H1 (cell line): ENCODE measurements around the gene PDE6D.

Experiments used
- EP300 ChIP-seq, 2 experiments: IDR thresholded peaks; 1 replicate in 1 of 2; 2 replicates in 1 of 2; pipeline ENCODE4 v1.6.1; 2011 to 2012; ENCODE audit warnings: low read depth in 2 of 2, low read length in 2 of 2, mild to moderate bottlenecking in 2 of 2, borderline replicate concordance in 1 of 2, inconsistent platforms in 1 of 2, moderate library complexity in 1 of 2
- EZH2 ChIP-seq: fragments of 200-600 bp; sonication (generic); IDR thresholded peaks from 2 replicates; pipeline ENCODE4 v1.7.1; 2012; ENCODE audit warnings: low read depth, mild to moderate bottlenecking, moderate library complexity, low read length, inconsistent platforms; ENCODE audit not compliant: severe bottlenecking
- GTF2F1 ChIP-seq: IDR thresholded peaks from 2 replicates; pipeline ENCODE4 v1.6.1; 2012; ENCODE audit warnings: low read depth, low read length, improper control_type of control experiment, borderline replicate concordance
- POLR2A ChIP-seq, 2 experiments: IDR thresholded peaks; 1 replicate in 1 of 2; 2 replicates in 1 of 2; pipeline ENCODE4 v1.6.1; 2011; ENCODE audit warnings: low read depth in 2 of 2, low read length in 2 of 2, mild to moderate bottlenecking in 2 of 2; ENCODE audit errors: control extremely low read depth in 1 of 2
- POLR2AphosphoS5 ChIP-seq: IDR thresholded peaks from 2 replicates; pipeline ENCODE4 v1.6.1; 2011; ENCODE audit warnings: low read depth, low read length
- SIRT6 ChIP-seq: IDR thresholded peaks from one replicate; pipeline ENCODE4 v1.7.1; 2012; ENCODE audit warnings: low read length, inconsistent platforms
- TAF1 ChIP-seq: IDR thresholded peaks from 2 replicates; pipeline ENCODE4 v1.6.1; 2011; ENCODE audit warnings: mild to moderate bottlenecking, low read depth, low read length
- TEAD4 ChIP-seq: IDR thresholded peaks from 2 replicates; pipeline ENCODE4 v1.6.1; 2012; ENCODE audit warnings: low read depth, low read length, inconsistent platforms, mixed read lengths
- YY1 ChIP-seq: IDR thresholded peaks from 2 replicates; pipeline ENCODE4 v1.6.1; 2011; ENCODE audit warnings: low read depth, mild to moderate bottlenecking, low read length
- ZNF274 ChIP-seq: IDR thresholded peaks from 2 replicates; pipeline ENCODE4 v1.7.0; 2012; ENCODE audit warnings: low read length, borderline replicate concordance; ENCODE audit errors: extremely low read depth
- TF ChIP-seq, protein P1 (sequence below), 3 experiments: IDR thresholded peaks; 1 replicate in 2 of 3; 2 replicates in 1 of 3; pipeline versions ENCODE4 v1.5.1 to v1.6.1; 2011; ENCODE audit warnings: low read length in 3 of 3, mild to moderate bottlenecking in 3 of 3, inconsistent platforms in 2 of 3, low read depth in 1 of 3, moderate library complexity in 1 of 3; ENCODE audit not compliant: insufficient read depth in 1 of 3; ENCODE audit errors: control extremely low read depth in 1 of 3
- TF ChIP-seq, protein P2 (sequence below): IDR thresholded peaks from 2 replicates; pipeline ENCODE4 v1.6.1; 2011; ENCODE audit warnings: low read length, improper control_type of control experiment
- TF ChIP-seq, protein P3 (sequence below): fragments of 300-600 bp; sonication (generic); IDR thresholded peaks from 2 replicates; pipeline ENCODE4 v1.7.1; 2012; ENCODE audit warnings: low read length, moderate library complexity, mild to moderate bottlenecking, inconsistent platforms; ENCODE audit not compliant: insufficient replicate concordance

DNA sequence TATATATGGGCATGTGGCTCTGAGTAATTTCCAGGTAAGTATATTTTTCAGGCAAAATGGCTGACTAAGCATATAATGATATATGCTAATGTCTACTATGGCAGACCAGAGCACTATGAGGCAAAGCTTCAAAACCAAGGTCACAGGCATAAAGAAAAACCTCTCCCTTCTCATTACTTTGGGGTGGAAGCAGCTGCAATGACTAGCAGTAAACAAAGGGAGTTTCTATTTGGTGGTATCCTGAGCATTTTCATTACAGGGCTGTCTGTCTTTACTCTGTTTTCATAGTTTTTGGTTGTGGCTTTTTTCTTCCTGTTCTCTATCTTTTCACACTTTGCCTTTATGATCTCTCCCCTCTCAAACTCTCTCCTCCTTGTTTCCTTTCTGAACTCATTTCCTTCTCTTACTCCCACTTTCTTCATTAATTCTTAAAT is 15.6 kb downstream of the PDE6D start:
- TF ChIP-seq POLR2A (IDR thresholded peaks at IDR 0.05; ENCODE audit: control extremely low read depth in 1 of 2, low read depth in 2 of 2, low read length in 2 of 2) (no peak), TAF1 (no peak), YY1 (no peak), EP300 (IDR thresholded peaks at IDR 0.05; ENCODE audit: borderline replicate concordance in 1 of 2, low read depth in 2 of 2, low read length in 2 of 2) (no peak), TEAD4 (no peak), ZNF274 (no peak), SIRT6 (no peak), POLR2AphosphoS5 (no peak), EZH2 (no peak), GTF2F1 (no peak)
- TF ChIP-seq, protein P1, sequence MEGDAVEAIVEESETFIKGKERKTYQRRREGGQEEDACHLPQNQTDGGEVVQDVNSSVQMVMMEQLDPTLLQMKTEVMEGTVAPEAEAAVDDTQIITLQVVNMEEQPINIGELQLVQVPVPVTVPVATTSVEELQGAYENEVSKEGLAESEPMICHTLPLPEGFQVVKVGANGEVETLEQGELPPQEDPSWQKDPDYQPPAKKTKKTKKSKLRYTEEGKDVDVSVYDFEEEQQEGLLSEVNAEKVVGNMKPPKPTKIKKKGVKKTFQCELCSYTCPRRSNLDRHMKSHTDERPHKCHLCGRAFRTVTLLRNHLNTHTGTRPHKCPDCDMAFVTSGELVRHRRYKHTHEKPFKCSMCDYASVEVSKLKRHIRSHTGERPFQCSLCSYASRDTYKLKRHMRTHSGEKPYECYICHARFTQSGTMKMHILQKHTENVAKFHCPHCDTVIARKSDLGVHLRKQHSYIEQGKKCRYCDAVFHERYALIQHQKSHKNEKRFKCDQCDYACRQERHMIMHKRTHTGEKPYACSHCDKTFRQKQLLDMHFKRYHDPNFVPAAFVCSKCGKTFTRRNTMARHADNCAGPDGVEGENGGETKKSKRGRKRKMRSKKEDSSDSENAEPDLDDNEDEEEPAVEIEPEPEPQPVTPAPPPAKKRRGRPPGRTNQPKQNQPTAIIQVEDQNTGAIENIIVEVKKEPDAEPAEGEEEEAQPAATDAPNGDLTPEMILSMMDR (IDR thresholded peaks at IDR 0.05; ENCODE audit: control extremely low read depth in 1 of 3, insufficient read depth in 1 of 3, low read depth in 1 of 3, low read length in 3 of 3): no peak
- TF ChIP-seq, protein P2, sequence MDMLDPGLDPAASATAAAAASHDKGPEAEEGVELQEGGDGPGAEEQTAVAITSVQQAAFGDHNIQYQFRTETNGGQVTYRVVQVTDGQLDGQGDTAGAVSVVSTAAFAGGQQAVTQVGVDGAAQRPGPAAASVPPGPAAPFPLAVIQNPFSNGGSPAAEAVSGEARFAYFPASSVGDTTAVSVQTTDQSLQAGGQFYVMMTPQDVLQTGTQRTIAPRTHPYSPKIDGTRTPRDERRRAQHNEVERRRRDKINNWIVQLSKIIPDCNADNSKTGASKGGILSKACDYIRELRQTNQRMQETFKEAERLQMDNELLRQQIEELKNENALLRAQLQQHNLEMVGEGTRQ: no peak
- TF ChIP-seq, protein P3, sequence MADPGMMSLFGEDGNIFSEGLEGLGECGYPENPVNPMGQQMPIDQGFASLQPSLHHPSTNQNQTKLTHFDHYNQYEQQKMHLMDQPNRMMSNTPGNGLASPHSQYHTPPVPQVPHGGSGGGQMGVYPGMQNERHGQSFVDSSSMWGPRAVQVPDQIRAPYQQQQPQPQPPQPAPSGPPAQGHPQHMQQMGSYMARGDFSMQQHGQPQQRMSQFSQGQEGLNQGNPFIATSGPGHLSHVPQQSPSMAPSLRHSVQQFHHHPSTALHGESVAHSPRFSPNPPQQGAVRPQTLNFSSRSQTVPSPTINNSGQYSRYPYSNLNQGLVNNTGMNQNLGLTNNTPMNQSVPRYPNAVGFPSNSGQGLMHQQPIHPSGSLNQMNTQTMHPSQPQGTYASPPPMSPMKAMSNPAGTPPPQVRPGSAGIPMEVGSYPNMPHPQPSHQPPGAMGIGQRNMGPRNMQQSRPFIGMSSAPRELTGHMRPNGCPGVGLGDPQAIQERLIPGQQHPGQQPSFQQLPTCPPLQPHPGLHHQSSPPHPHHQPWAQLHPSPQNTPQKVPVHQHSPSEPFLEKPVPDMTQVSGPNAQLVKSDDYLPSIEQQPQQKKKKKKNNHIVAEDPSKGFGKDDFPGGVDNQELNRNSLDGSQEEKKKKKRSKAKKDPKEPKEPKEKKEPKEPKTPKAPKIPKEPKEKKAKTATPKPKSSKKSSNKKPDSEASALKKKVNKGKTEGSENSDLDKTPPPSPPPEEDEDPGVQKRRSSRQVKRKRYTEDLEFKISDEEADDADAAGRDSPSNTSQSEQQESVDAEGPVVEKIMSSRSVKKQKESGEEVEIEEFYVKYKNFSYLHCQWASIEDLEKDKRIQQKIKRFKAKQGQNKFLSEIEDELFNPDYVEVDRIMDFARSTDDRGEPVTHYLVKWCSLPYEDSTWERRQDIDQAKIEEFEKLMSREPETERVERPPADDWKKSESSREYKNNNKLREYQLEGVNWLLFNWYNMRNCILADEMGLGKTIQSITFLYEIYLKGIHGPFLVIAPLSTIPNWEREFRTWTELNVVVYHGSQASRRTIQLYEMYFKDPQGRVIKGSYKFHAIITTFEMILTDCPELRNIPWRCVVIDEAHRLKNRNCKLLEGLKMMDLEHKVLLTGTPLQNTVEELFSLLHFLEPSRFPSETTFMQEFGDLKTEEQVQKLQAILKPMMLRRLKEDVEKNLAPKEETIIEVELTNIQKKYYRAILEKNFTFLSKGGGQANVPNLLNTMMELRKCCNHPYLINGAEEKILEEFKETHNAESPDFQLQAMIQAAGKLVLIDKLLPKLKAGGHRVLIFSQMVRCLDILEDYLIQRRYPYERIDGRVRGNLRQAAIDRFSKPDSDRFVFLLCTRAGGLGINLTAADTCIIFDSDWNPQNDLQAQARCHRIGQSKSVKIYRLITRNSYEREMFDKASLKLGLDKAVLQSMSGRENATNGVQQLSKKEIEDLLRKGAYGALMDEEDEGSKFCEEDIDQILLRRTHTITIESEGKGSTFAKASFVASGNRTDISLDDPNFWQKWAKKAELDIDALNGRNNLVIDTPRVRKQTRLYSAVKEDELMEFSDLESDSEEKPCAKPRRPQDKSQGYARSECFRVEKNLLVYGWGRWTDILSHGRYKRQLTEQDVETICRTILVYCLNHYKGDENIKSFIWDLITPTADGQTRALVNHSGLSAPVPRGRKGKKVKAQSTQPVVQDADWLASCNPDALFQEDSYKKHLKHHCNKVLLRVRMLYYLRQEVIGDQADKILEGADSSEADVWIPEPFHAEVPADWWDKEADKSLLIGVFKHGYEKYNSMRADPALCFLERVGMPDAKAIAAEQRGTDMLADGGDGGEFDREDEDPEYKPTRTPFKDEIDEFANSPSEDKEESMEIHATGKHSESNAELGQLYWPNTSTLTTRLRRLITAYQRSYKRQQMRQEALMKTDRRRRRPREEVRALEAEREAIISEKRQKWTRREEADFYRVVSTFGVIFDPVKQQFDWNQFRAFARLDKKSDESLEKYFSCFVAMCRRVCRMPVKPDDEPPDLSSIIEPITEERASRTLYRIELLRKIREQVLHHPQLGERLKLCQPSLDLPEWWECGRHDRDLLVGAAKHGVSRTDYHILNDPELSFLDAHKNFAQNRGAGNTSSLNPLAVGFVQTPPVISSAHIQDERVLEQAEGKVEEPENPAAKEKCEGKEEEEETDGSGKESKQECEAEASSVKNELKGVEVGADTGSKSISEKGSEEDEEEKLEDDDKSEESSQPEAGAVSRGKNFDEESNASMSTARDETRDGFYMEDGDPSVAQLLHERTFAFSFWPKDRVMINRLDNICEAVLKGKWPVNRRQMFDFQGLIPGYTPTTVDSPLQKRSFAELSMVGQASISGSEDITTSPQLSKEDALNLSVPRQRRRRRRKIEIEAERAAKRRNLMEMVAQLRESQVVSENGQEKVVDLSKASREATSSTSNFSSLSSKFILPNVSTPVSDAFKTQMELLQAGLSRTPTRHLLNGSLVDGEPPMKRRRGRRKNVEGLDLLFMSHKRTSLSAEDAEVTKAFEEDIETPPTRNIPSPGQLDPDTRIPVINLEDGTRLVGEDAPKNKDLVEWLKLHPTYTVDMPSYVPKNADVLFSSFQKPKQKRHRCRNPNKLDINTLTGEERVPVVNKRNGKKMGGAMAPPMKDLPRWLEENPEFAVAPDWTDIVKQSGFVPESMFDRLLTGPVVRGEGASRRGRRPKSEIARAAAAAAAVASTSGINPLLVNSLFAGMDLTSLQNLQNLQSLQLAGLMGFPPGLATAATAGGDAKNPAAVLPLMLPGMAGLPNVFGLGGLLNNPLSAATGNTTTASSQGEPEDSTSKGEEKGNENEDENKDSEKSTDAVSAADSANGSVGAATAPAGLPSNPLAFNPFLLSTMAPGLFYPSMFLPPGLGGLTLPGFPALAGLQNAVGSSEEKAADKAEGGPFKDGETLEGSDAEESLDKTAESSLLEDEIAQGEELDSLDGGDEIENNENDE: no peak
